Esophagus (tissue), 2 donors: ENCODE results near the gene MYO3B. TPM values are rescaled to one million over a fixed set of nuclear protein-coding genes. Genes with fewer than 3 reads are reported as not detected.
A peak's percentile ranks its signal among the peaks of the same experiment; 100 is the strongest.

Experiments
- H3K27ac ChIP-seq, 2 donors: one replicate each; pipeline ENCODE4 v1.5.1; 2013; ENCODE audit warnings: low read depth in 2 of 2, mild to moderate bottlenecking in 2 of 2, inconsistent platforms in 1 of 2, low read length in 1 of 2, moderate library complexity in 1 of 2
- H3K27me3 ChIP-seq, 2 donors: one replicate each; pipeline ENCODE4 v1.6.1; 2013; ENCODE audit warnings: low read length in 2 of 2, control low read depth in 1 of 2, mild to moderate bottlenecking in 1 of 2; ENCODE audit not compliant: insufficient read depth in 2 of 2, control insufficient read depth in 1 of 2
- H3K36me3 ChIP-seq, 2 donors: one replicate each; pipeline ENCODE4 v1.6.1; 2013; ENCODE audit warnings: low read length in 1 of 2; ENCODE audit not compliant: control insufficient read depth in 2 of 2, insufficient read depth in 2 of 2
- H3K4me1 ChIP-seq, 2 donors: one replicate each; pipeline ENCODE4 v1.6.1; 2013; ENCODE audit warnings: low read length in 1 of 2; ENCODE audit not compliant: control insufficient read depth in 2 of 2, insufficient read depth in 2 of 2
- H3K4me3 ChIP-seq, 2 donors: one replicate each; pipeline ENCODE4 v1.5.1; 2013; ENCODE audit warnings: low read length in 2 of 2, mild to moderate bottlenecking in 2 of 2, low read depth in 1 of 2, moderate library complexity in 1 of 2
- H3K9me3 ChIP-seq, 2 donors: one replicate each; pipeline ENCODE4 v1.6.1; 2013; ENCODE audit warnings: mild to moderate bottlenecking in 2 of 2, low read depth in 1 of 2, low read length in 1 of 2, moderate library complexity in 1 of 2; ENCODE audit not compliant: control insufficient read depth in 2 of 2, insufficient read depth in 1 of 2
- WGBS, 2 donors: extraction: QIAGEN DNeasy Blood & Tissue Kit; methylation state at CpG; one replicate each; pipeline ENCODE4 v1.1.7; 2013; 5-methylcytosine and 5-hydroxymethylcytosine counted together
- polyA plus RNA-seq, 2 donors: library from polyadenylated mRNA; stranded (reverse); fragments of 200-250 nt; gene quantifications; one replicate each; pipeline ENCODE4 v1.2.3, GENCODE V29; 2013
- donor health status: healthy with polysubstance abuse.
- donor health status: Bipolar disorder and iron deficiency.

Gene MYO3B
- polyA plus RNA-seq, 2 donors: 0.08 to 0.11 TPM

- no peaks in the 10 kb centered on the region for H3K27me3 ChIP-seq
- WGBS, 2 donors: 89 to 96% methylated on average over 2 of the region's 2 CpGs
- H3K9me3 ChIP-seq: no peaks in the 10 kb centered on the region
- H3K27ac ChIP-seq: no peak overlapping the region
- no peaks in the 10 kb centered on the region for H3K36me3 ChIP-seq
- H3K4me1 ChIP-seq: no peaks in the 10 kb centered on the region
- no peak overlapping the region for H3K4me3 ChIP-seq
Measured at GRCh38 chr2:170521299-170521698, 343.4 kb downstream of the MYO3B start.

- no peaks in the 10 kb centered on the region for H3K4me1 ChIP-seq
- H3K27ac ChIP-seq: no peak overlapping the region
- H3K27me3 ChIP-seq: no peaks in the 10 kb centered on the region
- H3K4me3 ChIP-seq: no peak overlapping the region
- 81 to 84% methylated on average over 4 of the region's 4 CpGs for WGBS, 2 donors
- H3K9me3 ChIP-seq: no peaks in the 10 kb centered on the region
- no peaks in the 10 kb centered on the region for H3K36me3 ChIP-seq
Measured at GRCh38 chr2:170523506-170523905, 345.6 kb downstream of the MYO3B start.

GRCh38 chr2:170524828-170525565, 347.1 kb downstream of the MYO3B start:
- WGBS, 2 donors: 18 to 19% methylated on average over 2 of the region's 2 CpGs
- Histone ChIP-seq H3K4me1 (no peaks in the 10 kb centered on the region), H3K27ac (peak overlapping the region; percentile 44 to 47), H3K9me3 (no peaks in the 10 kb centered on the region), H3K4me3 (no peak overlapping the region), H3K36me3 (no peaks in the 10 kb centered on the region), H3K27me3 (no peaks in the 10 kb centered on the region)

- Histone ChIP-seq H3K4me1 (peaks cover 0 to 3% of the 10 kb centered on the region in 2 donors), H3K27me3 (no peaks in the 10 kb centered on the region), H3K9me3 (no peaks in the 10 kb centered on the region), H3K4me3 (no peak overlapping the region), H3K36me3 (no peaks in the 10 kb centered on the region), H3K27ac (peak overlapping the region in 1 of 2 donors; percentile 44)
- WGBS, 2 donors: 26 to 36% methylated on average over 5 of the region's 5 CpGs
Measured at GRCh38 chr2:170525566-170525900, 347.6 kb downstream of the MYO3B start.

GRCh38 chr2:170530284-170530745, 352.4 kb downstream of the MYO3B start:
- no peaks in the 10 kb centered on the region for H3K36me3 ChIP-seq
- H3K4me3 ChIP-seq: peak overlapping the region in 1 of 2 donors; percentile 19
- H3K27ac ChIP-seq: no peak overlapping the region
- H3K9me3 ChIP-seq: no peaks in the 10 kb centered on the region
- peaks cover 0 to 3% of the 10 kb centered on the region in 2 donors for H3K4me1 ChIP-seq
- no peaks in the 10 kb centered on the region for H3K27me3 ChIP-seq
- 2 to 7% methylated on average over 7 of the region's 7 CpGs for WGBS, 2 donors

GRCh38 chr2:170530803-170531564, 353.0 kb downstream of the MYO3B start:
- H3K4me3 ChIP-seq: no peak overlapping the region
- no peaks in the 10 kb centered on the region for H3K27me3 ChIP-seq
- WGBS, 2 donors: 25 to 36% methylated on average over 2 of the region's 2 CpGs
- H3K4me1 ChIP-seq: peaks cover 0 to 3% of the 10 kb centered on the region in 2 donors
- H3K36me3 ChIP-seq: no peaks in the 10 kb centered on the region
- no peak overlapping the region for H3K27ac ChIP-seq
- no peaks in the 10 kb centered on the region for H3K9me3 ChIP-seq

- H3K4me1 ChIP-seq: peaks cover 0 to 3% of the 10 kb centered on the region in 2 donors
- H3K27ac ChIP-seq: no peak overlapping the region
- no peaks in the 10 kb centered on the region for H3K27me3 ChIP-seq
- H3K4me3 ChIP-seq: no peak overlapping the region
- WGBS, 2 donors: 84% methylated on average over 2 of the region's 2 CpGs
- no peaks in the 10 kb centered on the region for H3K9me3 ChIP-seq
- no peaks in the 10 kb centered on the region for H3K36me3 ChIP-seq
Measured at GRCh38 chr2:170531876-170532275, 353.9 kb downstream of the MYO3B start.

- 85 to 90% methylated on average over 4 of the region's 4 CpGs for WGBS, 2 donors
- peaks cover 0 to 3% of the 10 kb centered on the region in 2 donors for H3K4me1 ChIP-seq
- H3K9me3 ChIP-seq: no peaks in the 10 kb centered on the region
- no peak overlapping the region for H3K27ac ChIP-seq
- no peaks in the 10 kb centered on the region for H3K27me3 ChIP-seq
- no peak overlapping the region for H3K4me3 ChIP-seq
- H3K36me3 ChIP-seq: no peaks in the 10 kb centered on the region
Measured at GRCh38 chr2:170533156-170533555, 355.2 kb downstream of the MYO3B start.

- H3K4me1 ChIP-seq: no peaks in the 10 kb centered on the region
Measured at GRCh38 chr2:170535552-170535951, 357.6 kb downstream of the MYO3B start.

More at GRCh38 chr2:170535552-170535951, 357.6 kb downstream of the MYO3B start:
- Histone ChIP-seq H3K9me3 (no peaks in the 10 kb centered on the region), H3K27ac (no peak overlapping the region), H3K27me3 (no peaks in the 10 kb centered on the region), H3K36me3 (no peaks in the 10 kb centered on the region), H3K4me3 (no peak overlapping the region)
- 91 to 94% methylated on average over 4 of the region's 4 CpGs for WGBS, 2 donors
